Measurements from ENCODE around the gene NSMCE1.

- TF ChIP-seq, protein P1, sequence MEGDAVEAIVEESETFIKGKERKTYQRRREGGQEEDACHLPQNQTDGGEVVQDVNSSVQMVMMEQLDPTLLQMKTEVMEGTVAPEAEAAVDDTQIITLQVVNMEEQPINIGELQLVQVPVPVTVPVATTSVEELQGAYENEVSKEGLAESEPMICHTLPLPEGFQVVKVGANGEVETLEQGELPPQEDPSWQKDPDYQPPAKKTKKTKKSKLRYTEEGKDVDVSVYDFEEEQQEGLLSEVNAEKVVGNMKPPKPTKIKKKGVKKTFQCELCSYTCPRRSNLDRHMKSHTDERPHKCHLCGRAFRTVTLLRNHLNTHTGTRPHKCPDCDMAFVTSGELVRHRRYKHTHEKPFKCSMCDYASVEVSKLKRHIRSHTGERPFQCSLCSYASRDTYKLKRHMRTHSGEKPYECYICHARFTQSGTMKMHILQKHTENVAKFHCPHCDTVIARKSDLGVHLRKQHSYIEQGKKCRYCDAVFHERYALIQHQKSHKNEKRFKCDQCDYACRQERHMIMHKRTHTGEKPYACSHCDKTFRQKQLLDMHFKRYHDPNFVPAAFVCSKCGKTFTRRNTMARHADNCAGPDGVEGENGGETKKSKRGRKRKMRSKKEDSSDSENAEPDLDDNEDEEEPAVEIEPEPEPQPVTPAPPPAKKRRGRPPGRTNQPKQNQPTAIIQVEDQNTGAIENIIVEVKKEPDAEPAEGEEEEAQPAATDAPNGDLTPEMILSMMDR (IDR thresholded peaks at IDR 0.05), result no peak
- no peak for TF ChIP-seq POLR2A (IDR thresholded peaks at IDR 0.05)
These were observed 68.8 kb downstream of the NSMCE1 start for GRCh38 chr16:27199736-27200135.

Data from esophagus squamous epithelium (tissue), 4 donors.